NK-92 (cell line): ENCODE measurements around the gene RGL3.
"Not testable (repeated sequence)": the region's sequence is repeated elsewhere in the genome, so short reads cannot be mapped to it uniquely, and the experiment has no call there.

ENCODE experiments used
- DNase-seq: peaks from one replicate; lab custom pipeline; 2025; ENCODE audit not compliant: unreplicated experiment; lab: John Stamatoyannopoulos, UW

RGL3 gene

DNA sequence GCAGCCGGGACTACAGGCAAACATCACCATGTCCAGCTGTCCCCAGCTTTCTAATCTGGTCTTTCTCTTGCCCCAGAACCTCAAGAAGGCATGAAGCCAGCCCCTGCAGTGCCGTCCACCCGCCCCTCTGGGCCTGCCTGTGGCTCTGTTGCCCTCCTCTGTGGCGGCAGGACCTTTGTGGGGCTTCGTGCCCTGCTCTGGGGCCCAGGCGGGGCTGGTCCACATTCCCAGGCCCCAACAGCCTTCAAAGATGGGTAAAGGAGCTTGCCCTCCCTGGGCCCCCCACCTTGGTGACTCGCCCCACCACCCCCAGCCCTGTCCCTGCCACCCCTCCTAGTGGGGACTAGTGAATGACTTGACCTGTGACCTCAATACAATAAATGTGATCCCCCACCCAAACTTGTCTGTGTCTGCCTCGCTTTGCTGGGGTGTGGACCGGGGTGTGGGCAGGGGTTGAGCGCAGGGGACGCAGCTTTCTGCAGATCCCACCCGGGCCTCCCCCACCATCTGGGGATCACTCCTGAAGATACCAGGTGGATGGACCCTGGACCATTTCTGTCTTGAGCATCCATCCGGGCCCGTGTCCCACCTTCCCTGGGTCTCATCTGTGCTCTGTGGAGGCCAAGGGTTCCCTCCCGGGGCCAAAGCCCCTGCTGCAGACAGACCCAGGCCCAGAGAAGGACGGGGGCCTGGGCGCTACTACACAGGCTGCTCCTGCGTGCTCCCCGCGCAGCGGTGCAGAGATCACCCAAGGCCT is 31.6 kb upstream of the RGL3 start:
- DNase-seq: no peak

DNA sequence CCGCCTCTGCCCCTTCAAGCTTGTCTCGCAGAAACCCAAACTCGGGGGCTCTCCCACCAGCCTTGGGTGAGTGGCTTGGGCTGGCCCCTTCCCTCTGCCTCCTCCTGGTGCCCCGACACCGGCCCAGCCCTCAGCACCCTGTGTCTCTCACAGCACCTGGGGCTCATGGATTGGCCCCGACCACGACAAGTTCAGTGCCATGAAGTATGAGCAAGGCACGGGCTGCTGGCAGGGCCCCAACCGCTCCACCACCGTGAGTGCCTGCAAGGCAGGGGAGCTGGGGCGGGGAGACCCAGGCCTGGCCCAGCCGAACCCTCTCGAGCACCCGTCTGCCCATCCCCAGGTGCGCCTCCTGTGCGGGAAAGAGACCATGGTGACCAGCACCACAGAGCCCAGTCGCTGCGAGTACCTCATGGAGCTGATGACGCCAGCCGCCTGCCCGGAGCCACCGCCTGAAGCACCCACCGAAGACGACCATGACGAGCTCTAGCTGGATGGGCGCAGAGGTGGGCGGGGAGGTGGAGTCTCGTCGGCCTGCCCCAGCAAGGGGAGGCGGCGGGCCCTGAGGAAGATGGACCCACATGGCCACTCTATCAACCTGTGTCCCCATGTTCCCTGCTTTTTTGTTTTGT is 29.9 kb upstream of the RGL3 start:
- no peak for DNase-seq

DNA sequence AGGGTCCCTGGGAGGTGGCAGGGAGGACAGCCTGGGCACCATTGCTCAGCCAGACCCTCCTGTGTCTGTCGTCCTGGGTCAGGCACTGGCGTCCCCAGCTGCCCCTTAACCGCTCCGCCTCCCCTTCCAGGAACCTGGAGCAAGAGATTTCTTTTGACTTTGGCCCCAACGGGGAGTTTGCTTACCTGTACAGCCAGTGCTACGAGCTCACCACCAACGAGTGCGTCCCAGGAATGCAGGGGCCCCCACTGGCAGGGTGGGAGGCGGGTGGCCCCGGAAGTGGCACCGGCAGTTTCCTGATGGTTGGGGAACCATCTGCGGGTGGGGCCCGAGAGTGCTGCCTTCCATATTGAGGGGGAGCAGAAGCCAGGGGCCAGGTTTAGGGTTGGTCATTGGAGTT is 29.3 kb upstream of the RGL3 start:
- no peak for DNase-seq

DNA sequence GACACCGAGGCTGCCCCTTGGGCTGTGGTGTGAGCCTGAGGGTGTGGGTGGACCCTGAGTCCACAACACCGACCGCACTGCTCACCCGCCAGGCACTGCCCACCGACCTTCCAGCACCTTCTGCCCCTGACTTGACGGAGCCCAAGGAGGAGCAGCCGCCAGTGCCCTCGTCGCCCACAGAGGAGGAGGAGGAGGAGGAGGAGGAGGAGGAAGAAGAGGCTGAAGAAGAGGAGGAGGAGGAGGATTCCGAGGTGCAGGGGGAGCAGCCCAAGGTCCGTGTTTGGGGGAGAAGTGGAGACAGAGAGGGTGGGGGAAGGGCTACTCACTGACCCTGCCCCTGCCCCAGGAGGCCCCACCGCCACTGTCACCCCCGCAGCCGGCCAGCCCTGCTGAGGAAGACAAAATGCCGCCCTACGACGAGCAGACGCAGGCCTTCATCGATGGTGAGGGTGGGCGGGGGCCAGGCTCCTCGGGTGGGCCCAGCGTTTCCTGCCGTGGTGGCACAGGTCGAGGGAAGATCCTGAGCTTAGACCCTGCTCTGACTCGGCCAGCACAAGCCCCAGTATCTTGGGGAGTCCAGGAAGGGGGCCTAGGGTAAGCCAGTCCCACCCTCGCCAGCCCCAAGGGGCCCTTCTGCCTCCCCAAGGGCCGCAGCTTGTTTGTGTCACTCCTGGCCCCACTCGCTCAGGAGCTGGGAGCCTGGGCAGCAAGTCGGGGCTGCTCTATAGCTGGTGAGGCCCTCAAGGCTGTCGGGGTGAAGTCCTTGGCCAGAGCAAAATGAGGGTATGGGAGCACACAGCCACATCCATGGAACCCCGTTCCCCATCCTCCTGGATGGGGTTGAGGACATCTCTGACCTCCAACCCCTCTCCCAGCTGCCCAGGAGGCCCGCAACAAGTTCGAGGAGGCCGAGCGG is 28.5 kb upstream of the RGL3 start:
- no peak for DNase-seq

DNA sequence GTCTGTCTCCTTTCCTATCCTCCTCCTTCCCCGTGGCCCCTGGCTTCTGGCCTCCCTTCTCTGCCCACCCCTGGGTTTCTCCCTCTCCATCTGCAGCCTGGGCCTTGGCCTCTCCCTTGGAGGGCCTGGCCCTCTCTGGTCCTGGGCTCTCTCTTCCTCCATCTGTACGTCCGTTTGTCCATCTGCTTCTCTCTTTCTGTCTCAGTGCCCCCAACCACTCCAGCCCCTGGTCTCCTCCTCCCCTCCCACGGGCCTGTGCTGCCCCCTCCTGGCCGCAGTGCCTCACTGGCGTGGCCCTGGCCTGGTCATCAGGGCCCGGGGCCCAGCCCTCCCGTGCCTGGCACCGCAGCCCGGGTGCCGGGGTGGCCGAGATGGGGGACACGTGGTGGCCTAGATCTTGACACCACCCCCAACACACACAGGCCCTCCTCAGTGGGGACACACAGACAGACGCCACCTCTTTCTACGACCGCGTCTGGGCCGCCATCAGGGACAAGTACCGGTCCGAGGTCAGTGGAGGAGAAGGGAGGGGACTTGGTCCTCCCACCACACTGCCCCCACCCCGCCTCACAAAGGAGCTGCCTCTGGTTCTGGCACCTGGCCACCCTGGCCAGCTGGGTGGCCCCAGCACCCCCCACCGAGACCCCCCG is 27.7 kb upstream of the RGL3 start:
- DNase-seq: no peak

DNA sequence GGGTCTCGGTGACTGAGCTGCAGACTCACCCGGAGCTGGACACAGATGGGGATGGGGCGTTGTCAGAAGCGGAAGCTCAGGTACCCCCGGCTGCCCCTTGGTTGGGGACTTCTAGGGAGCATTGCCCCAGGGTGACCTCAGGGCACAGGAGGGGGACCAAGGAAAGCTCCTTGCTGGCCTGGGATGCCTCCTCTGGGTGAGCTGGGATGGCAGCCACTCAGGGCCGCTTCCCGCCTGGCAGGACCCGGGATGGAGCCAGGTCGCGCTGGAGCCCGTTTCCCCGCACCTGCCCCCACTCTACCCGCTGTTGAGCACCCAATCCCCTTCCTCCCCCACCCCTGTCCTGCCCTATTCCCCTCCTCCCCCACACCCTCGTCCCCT is 27.1 kb upstream of the RGL3 start:
- no peak for DNase-seq

DNA sequence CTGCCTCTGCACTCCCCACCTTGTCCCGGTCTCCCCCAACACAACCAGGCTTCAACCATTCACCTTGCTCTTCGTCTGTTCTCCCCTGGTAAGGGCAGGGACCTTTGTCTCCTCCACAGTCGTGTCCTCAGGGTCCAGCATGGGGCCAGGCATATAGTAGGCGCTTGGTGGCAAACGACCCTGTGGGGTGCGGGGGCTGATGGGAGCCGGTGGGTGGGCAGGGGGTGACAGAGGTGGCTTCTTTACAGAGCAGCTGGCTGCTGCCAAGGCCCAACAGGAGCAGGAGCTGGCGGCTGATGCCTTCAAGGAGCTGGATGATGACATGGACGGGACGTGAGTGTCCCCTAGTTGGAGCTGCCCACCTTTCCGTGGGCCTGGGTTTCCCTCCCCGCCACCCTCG is 26.0 kb upstream of the RGL3 start:
- DNase-seq: no peak

DNA sequence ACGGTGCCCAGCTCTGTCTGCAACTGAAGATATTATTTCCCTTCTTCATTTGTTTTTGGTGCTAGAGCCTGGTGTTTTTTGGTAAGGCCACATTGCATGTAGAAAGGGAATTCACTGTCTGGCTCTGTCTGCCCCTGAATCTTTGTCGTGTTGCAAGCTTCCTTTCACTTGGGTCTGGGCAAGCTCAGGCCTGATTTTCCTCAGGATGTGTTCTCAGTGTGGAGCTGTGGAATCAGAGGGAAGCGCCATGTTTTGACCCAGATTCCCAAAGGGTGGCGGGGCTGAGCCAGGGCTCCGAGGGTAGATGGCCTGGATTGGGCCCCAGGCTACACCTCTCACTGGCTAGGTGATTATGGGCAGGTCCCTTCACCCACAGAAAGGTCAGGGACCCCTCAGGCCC is 24.9 kb upstream of the RGL3 start:
- DNase-seq: no peak

DNA sequence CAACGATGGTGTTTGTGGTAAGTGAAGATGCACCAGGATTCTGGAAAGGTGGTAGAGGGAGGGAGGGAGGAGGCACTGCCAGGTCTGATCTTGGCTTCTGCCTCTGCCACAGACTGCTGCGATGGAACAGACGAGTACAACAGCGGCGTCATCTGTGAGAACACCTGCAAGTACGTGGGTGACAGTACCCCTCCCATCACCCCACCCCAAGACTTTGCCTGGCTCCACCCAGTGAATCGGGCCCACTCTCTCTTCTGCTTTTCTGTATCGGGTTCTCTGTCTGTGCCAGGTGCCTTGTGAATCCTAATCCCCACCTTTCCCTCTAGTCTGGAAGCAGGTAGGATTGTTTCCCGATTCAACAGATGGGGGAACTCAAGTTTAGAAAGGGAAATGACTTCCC is 18.8 kb upstream of the RGL3 start:
- no peak for DNase-seq

DNA sequence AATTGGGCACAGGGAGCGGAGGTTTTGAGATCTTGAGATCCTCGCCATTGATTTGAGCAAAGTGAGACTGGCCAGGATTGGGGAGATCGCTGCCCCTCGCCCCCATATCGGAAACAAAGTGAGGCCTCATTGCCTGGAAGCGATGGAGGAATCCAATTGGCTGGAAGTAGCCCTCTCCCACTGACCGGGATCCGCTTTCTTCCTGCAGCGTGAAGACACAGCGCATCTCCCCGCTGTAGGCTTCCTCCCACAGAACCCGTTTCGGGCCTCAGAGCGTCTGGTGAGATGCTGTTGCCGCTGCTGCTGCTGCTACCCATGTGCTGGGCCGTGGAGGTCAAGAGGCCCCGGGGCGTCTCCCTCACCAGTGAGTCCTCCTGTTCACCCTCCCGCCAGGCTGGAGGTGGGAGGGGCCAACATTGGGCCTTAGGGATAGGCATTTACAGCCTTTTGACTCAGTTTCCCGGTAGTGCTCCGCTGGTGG is 16.8 kb upstream of the RGL3 start:
- DNase-seq: no peak

DNA sequence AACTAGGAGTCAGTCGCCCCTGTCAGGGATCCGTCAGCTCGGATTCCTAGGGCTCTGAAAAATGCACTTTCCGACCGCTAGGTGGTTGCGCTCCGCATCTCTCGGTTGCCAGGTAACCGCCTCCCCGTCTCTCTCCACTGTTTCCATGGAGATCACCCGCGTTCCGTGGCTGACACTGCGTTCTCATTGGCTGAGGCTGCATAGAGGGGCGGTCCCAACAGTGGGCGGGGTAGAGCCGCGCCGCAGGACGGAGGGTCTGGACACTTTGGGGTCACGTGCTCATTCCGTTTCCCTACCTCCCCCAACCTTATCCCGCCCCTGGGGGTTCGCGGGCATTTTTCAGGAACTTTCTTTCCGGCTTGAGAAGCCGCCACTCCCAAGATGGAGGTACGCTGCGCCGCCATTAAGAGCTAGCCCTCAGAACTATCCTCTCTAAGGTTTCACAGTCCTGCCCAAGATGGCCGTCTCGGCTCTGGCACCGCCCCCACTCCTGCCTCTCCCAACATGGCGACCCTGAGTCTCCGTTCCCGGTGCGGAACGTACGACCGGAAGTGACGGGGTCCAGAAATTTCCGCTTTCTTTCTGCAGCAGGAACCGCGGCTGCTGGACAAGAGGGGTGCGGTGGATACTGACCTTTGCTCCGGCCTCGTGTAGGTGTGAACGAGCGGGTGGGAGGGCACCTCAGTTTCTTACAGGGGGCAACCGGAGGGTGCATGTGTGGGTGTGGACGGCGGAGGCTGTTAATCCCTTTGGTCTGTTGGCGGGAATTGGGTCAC is 16.1 kb upstream of the RGL3 start, which contains the start of the genes ODAD3 and PRKCSH:
TSS of gene ODAD3 (minus strand) at position 65 of the 776 bp plus-strand sequence. CDS start 105 bp downstream, outside the sequence.
TSS of gene PRKCSH (plus strand) at position 579 of the 776 bp plus-strand sequence. CDS start 483 bp downstream, outside the sequence.
- DNase-seq: peak; percentile 91

DNA sequence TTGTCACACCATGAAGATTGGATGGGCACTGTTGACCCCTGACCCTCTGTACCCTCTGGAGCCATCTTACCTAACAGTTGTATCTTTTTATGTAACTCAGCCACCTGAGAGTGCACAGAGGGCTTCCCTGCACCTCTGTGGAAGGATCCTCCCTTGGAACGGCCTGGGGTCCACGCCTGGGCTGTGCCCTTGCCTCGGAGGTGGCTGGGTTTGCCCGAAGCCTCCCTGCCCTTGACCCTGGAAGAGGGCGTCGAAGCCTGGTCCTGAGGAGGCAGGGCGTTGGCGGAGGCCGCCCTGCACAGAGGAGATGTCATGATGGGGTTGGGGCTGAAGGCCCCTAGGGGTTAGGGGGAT is 15.6 kb upstream of the RGL3 start:
- DNase-seq: no peak

DNA sequence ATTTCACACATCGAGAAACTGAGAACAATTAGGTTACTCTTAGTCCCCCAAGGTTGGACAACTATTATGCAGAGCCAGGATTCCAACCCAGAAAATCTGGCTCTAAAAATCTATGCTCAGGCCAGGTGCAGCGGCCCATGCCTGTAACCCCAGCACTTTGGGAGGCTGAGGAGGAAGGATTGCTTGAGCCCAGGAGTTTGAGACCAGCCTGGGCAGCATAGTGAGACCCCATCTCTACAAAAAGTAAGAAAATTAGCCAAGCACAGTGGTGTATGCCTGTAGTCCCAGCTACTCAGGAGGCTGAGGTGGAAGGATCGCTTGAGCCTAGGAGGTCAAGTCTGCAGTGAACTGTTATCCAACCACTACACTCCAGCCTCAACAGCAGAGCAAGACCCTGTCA is 14.4 kb upstream of the RGL3 start:
- DNase-seq: not testable (repeated sequence)

DNA sequence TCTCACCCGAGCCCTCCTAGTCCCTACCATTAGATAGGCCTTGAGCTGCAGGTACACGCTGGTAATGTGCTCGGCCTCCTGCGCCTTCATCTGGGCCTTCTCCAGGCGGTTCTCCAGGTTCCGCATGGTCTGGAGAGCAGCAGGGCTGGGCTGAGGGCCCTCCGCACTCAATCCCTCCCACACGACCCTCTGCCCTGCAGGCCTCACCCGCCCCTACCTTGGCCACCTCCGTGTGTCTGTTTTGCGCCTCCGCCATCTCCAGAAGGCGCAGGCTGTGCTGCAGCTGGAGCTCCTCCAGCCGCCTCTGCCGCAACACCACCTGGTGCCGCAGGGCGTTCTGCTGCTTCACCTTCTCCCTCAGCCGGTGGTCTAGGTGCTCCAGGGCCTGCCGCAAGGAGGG is 7.5 kb upstream of the RGL3 start:
- DNase-seq: no peak

DNA sequence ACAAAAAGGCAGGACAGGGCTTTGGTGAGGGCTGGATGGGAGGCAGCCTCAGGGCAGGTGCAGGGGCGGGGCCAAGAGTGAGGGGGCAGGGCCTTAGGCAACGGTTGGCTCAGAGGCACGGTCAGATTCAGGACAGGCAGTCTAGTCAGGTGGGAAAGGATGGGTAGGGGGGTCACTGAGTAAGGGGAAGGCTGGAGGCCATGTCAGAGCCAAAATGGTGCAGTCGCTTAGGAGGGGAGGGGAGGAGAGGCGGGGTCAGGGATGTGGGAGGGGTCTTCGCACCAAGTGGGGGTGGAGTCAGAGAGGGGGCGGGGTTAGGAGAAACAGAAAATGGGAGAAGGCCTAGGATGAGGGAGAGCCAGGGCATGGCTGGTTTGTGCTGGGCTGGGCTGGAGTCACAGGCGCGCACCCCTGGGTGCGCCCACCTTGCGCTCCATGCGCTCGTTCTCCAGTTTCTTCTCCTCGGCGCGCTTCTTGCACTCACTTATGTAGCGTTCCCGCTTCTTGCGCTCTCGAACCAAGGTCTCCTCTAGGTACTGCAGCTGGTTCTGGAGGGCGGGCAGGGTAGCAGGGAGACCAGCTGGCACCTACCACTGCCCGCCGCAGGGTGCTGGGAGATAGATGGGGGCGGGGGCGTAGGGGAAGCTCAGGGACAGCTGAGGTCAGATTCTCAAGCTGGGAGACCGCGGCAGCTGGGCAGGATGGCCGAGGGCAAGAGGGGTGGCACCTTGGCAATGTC is 6.8 kb upstream of the RGL3 start:
- no peak for DNase-seq

DNA sequence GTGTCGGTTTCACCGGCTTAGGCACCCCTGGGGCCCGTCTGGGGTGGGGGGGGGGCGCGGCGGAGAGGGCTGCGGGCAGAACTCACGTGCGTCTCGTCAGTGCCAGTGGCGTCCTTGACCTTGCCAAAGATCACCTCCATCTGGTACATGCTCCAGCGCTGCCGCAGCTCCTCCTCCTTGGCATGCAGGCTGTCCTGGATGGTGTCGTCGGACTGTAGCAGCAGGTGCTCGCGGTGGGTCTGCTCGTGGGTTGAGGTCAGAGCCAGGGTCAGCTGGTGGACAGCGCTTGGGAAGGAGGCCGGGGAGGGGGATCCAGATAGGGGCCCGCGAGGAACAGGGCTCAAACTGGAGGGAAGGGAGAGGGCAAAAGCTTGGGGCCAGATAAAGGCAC is 4.7 kb upstream of the RGL3 start:
- no peak for DNase-seq

DNA sequence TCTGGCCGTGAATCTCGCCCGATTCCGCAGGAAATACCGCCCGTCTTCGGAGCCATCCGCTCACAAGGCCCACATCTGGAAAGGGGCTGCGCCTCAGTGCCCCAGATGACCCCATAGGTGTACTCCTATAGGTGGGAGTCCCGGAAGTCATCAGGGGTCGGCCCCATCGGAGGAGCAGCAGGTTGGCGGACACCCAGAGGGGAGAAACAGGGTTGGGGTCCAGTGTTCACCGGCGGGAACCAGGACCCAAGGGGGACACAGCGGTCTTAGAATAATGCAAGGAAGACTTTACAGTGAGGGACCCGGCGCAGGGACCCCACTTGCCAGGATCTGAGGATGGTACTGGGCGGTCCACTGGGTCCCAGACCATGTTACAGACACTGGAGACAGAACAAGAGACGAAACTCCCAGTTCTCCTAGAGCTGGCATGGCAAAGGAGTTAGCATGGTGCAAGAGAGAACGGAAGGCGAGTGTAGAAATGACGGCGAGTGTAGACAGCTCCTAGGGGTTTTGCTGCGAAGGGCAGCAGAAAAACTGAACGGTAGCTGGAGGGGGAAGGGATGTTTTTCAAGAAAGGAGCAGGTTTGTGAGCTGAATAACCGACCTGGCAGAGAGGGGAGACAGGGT is 4.2 kb upstream of the RGL3 start:
- DNase-seq: no peak

DNA sequence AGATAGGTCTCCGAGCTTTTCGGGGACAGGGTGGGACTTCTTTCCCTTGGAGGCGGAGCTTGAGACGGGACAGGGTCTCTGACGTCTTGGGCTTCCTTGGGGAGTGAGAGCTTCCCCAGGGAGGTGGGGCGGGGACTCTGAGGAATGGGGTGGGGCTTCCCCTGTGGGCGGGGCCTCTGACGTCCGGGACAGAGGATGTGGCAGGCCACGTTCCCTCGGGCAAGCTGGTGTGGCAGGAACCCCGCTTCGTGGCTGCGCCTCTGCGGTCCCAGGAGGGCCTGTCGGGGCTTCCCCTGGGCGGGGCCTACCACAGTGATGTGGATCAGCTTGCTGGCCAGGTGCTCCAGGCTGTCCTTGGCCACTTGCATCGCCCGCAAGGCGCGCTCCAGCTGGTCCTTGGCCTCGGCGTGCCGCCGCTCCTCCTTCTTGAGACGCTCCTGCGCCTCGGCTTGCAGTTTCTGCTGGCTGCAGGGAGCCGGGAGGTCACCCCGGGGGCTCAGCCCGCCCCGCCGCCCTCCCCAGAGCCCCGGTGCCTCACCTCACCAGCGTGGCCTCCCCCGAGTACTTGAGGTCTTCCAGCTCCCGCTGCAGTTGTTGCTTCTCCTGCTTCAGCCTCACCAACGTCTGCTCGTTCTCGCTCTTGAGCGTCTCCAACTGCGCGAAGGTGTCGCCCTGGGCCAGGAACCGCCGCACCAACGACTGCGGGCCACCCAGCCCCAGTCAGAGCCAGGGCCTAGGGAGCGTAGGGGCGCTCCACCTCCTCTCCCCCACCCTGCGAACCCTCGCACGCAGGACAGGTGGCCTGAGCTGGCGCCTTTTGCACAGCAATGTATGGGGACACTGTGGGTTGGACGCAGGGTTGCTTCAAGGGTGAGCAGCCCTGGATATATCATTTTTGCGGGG is 3.3 kb upstream of the RGL3 start:
- no peak for DNase-seq
